Measurements from ENCODE around the gene POR.

- TF ChIP-seq POLR2A (IDR thresholded peaks at IDR 0.05; ENCODE audit: low read depth) (no peak), CTCF (IDR thresholded peaks at IDR 0.05) (no peak), POLR2AphosphoS5 (IDR thresholded peaks at IDR 0.05) (no peak), EP300 (IDR thresholded peaks at IDR 0.05) (no peak)
These were observed 42.7 kb upstream of the POR start for GRCh38 chr7:75872073-75872782.

Measured in esophagus muscularis mucosa (tissue), 4 donors.